Stimulated activated CD4-positive, alpha-beta T cell treated with anti-CD3 and anti-CD28 coated beads, Interleukin-2, amount 100 ng/mL, for 4 hours (primary cell): ENCODE measurements around the gene FARP1.
"Not testable (repeated sequence)": the region's sequence is repeated elsewhere in the genome, so short reads cannot be mapped to it uniquely, and the experiment has no call there.

ENCODE experiments used
- DNase-seq: peaks from one replicate; pipeline ENCODE4 v3.0.0-alpha.2; 2020; ENCODE audit warnings: low read depth

The FARP1 gene

GRCh38 chr13:98264877-98265276 lies 122.0 kb downstream of the FARP1 start:
- no peak for DNase-seq

- DNase-seq = no peak
Observed at GRCh38 chr13:98265692-98266551, 123.0 kb downstream of the FARP1 start.

GRCh38 chr13:98267080-98267912 lies 124.4 kb downstream of the FARP1 start:
- no peak for DNase-seq

- DNase-seq = no peak
Observed at GRCh38 chr13:98269386-98269785, 126.5 kb downstream of the FARP1 start.

GRCh38 chr13:98270819-98271218 lies 127.9 kb downstream of the FARP1 start:
- no peak for DNase-seq

- not testable (repeated sequence) for DNase-seq
Observed at GRCh38 chr13:98271646-98272045, 128.8 kb downstream of the FARP1 start.

GRCh38 chr13:98272549-98272948 lies 129.7 kb downstream of the FARP1 start:
- DNase-seq = no peak

- DNase-seq = no peak
Observed at GRCh38 chr13:98273067-98273823, 130.4 kb downstream of the FARP1 start.

GRCh38 chr13:98273824-98274742 lies 131.2 kb downstream of the FARP1 start:
- no peak for DNase-seq

GRCh38 chr13:98274921-98275487 lies 132.1 kb downstream of the FARP1 start:
- no peak for DNase-seq

GRCh38 chr13:98275681-98276171 lies 132.8 kb downstream of the FARP1 start:
- no peak for DNase-seq

- no peak for DNase-seq
Observed at GRCh38 chr13:98276486-98276885, 133.6 kb downstream of the FARP1 start.

- DNase-seq = no peak
Observed at GRCh38 chr13:98278068-98278724, 135.3 kb downstream of the FARP1 start.

- DNase-seq = no peak
Observed at GRCh38 chr13:98279473-98280175, 136.7 kb downstream of the FARP1 start.

GRCh38 chr13:98280176-98280510 lies 137.2 kb downstream of the FARP1 start:
- DNase-seq = no peak

- no peak for DNase-seq
Observed at GRCh38 chr13:98284679-98285078, 141.8 kb downstream of the FARP1 start.

GRCh38 chr13:98285317-98285716 lies 142.4 kb downstream of the FARP1 start:
- no peak for DNase-seq

- no peak for DNase-seq
Observed at GRCh38 chr13:98285852-98286594, 143.1 kb downstream of the FARP1 start.

- DNase-seq = no peak
Observed at GRCh38 chr13:98286799-98287198, 143.9 kb downstream of the FARP1 start.
